ENCODE results near the gene ZNF76. TPM values are rescaled to one million over a fixed set of nuclear protein-coding genes. Genes with fewer than 3 reads are reported as not detected.

ZNF76 gene
- total and polyA plus RNA-seq, 2 of the 8 experiments (the other 6 are each of a cell fraction or from before 2014, with no cell fraction given): 17.9 to 23.9 TPM

GRCh38 chr6:35296931-35297600, 37.5 kb downstream of the ZNF76 start (continued):
- TF ChIP-seq ZNF274 (IDR thresholded peaks at IDR 0.05; ENCODE audit: borderline replicate concordance, extremely low read depth, low read length) (no peak), SAP30 (IDR thresholded peaks at IDR 0.05; ENCODE audit: insufficient read depth, insufficient replicate concordance, low read length) (no peak), CBX8 (IDR thresholded peaks at IDR 0.05; ENCODE audit: borderline replicate concordance, low read depth, low read length) (no peak), TBP (IDR thresholded peaks at IDR 0.05; ENCODE audit: low read depth, low read length) (no peak), RFX5 (IDR thresholded peaks at IDR 0.05; ENCODE audit: borderline replicate concordance, low read depth, low read length) (no peak), RBBP5 (IDR thresholded peaks at IDR 0.05; ENCODE audit: borderline replicate concordance, low read depth, low read length) (no peak)
- TF ChIP-seq, protein P1, sequence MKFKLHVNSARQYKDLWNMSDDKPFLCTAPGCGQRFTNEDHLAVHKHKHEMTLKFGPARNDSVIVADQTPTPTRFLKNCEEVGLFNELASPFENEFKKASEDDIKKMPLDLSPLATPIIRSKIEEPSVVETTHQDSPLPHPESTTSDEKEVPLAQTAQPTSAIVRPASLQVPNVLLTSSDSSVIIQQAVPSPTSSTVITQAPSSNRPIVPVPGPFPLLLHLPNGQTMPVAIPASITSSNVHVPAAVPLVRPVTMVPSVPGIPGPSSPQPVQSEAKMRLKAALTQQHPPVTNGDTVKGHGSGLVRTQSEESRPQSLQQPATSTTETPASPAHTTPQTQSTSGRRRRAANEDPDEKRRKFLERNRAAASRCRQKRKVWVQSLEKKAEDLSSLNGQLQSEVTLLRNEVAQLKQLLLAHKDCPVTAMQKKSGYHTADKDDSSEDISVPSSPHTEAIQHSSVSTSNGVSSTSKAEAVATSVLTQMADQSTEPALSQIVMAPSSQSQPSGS (IDR thresholded peaks at IDR 0.05; ENCODE audit: low read length): no peak
